Breast epithelium (tissue), 3 donors: Measurements from ENCODE around the gene ZNF860.

Experiments
- CTCF ChIP-seq, 3 donors: fragments of 450-650 bp; IDR thresholded peaks; one replicate each; pipeline ENCODE4 v1.5.1; 2016 to 2017; ENCODE audit warnings: antibody characterized with exemption in 3 of 3, mild to moderate bottlenecking in 3 of 3, moderate library complexity in 3 of 3
- POLR2A ChIP-seq: fragments of 450-650 bp; IDR thresholded peaks from one replicate; pipeline ENCODE4 v1.6.1; 2016; ENCODE audit warnings: antibody characterized with exemption, mild to moderate bottlenecking, moderate library complexity
- POLR2AphosphoS5 ChIP-seq, 3 donors: sonication (generic); formaldehyde crosslinking; IDR thresholded peaks; one replicate each; pipeline ENCODE4 v1.6.1; 2017; ENCODE audit warnings: antibody characterized with exemption in 3 of 3

GRCh38 chr3:31999907-32000439 lies 18.4 kb downstream of the ZNF860 start:
- TF ChIP-seq CTCF (IDR thresholded peaks at IDR 0.05) (no peak), POLR2A (no peak), POLR2AphosphoS5 (IDR thresholded peaks at IDR 0.05) (no peak)
